Measurements from ENCODE around the gene CD320. TPM values are rescaled to one million over a fixed set of nuclear protein-coding genes. Genes with fewer than 3 reads are reported as not detected.
A peak's percentile ranks its signal among the peaks of the same experiment; 100 is the strongest.

CD320 gene
- 84.9 and 124 TPM in 2 replicates for total RNA-seq (2014; rRNA removed; shearing (Covaris generic))
- polyA plus RNA-seq (2016; fragmentation: Nextera tagmentation; extraction: Ambion mirVana): 87.0 and 90.0 TPM in 2 replicates
- long read RNA-seq, transcript CD320-201 (5 exons, 1,250 nt): major isoform, 168 of 189 reads
- long read RNA-seq, partial matches to known transcripts: 1 of 189 reads
- long read RNA-seq, other reads (novel, unspliced or antisense): 13 of 189 reads

- Mint-ChIP-seq H3K4me3 (peak within 1 kb of the TSS; percentile 90), H3K4me1 (peaks cover 13% of the 10 kb centered on the region), H3K27ac (peak within 1 kb of the TSS; percentile 92), H3K27me3 (ENCODE audit: insufficient read depth, low read depth, poor library complexity) (peaks cover 14% of the 10 kb centered on the region), H3K9me3 (no peaks in the 10 kb centered on the region), H3K36me3 (ENCODE audit: low read depth) (peaks cover 44% of the 10 kb centered on the region)
- Histone ChIP-seq H2AFZ (peak within 1 kb of the TSS; percentile 91), H3F3A (replicated peaks; ENCODE audit: low read depth) (peaks cover 14% of the 10 kb centered on the region), H3K27me3 (ENCODE audit: insufficient read depth) (no peaks in the 10 kb centered on the region), H3K36me3 (ENCODE audit: insufficient read depth) (no peaks in the 10 kb centered on the region; the same call in 1 of the 2 replicates), H3K79me2 (replicated peaks; ENCODE audit: insufficient read depth) (peaks cover 17% of the 10 kb centered on the region), H3K4me1 (ENCODE audit: insufficient read depth) (peaks cover 11% of the 10 kb centered on the region; the same call in 1 of the 2 replicates), H3K4me2 (peak within 1 kb of the TSS; percentile 74), H3K27ac (ENCODE audit: low read depth) (peak within 1 kb of the TSS; percentile 85), H4K20me1 (replicated peaks; ENCODE audit: insufficient read depth) (peaks cover 3% of the 10 kb centered on the region; the same call in 1 of the 2 replicates), H3K4me3 (peak within 1 kb of the TSS; percentile 91), H3K9me2 (ENCODE audit: insufficient read depth) (no peaks in the 10 kb centered on the region)
- ATAC-seq: peak; percentile 80
- peak; percentile 94 for DNase-seq (ENCODE audit: low spot score)
- no peak for TF ChIP-seq ZNF331 (CRISPR knock-in tag; IDR thresholded peaks at IDR 0.05; ENCODE audit: low read depth)
- TF ChIP-seq POLR2AphosphoS5 (IDR thresholded peaks at IDR 0.05; ENCODE audit: low read depth): peak; percentile 93
- no peak for TF ChIP-seq EZH2phosphoT487 (IDR thresholded peaks at IDR 0.05; ENCODE audit: unreplicated experiment)
- TF ChIP-seq CREB1 (CRISPR knock-in tag; IDR thresholded peaks at IDR 0.05; ENCODE audit: low read depth): peak; percentile 62
These were observed at the start of gene CD320 for GRCh38 chr19:8307965-8308866. CD320 (minus strand) TSS chr19:8308358; CDS start chr19:8308290, 68 bp downstream.

- no peaks in the 10 kb centered on the region; the same call in 2 of the 3 replicates for H3K9me3 Mint-ChIP-seq
- H3K36me3 Mint-ChIP-seq (ENCODE audit: low read depth): no peaks in the 10 kb centered on the region
- H3K27ac ChIP-seq (ENCODE audit: low read depth): no peak overlapping the region
- H3K79me2 ChIP-seq (replicated peaks; ENCODE audit: insufficient read depth): no peaks in the 10 kb centered on the region
- peaks cover 2% of the 10 kb centered on the region; the same call in 1 of the 2 replicates for H3K4me1 ChIP-seq (ENCODE audit: insufficient read depth)
- peaks cover 6% of the 10 kb centered on the region for H3K4me1 Mint-ChIP-seq
- peaks cover 4% of the 10 kb centered on the region for H3K27me3 Mint-ChIP-seq (ENCODE audit: insufficient read depth, low read depth, poor library complexity)
- no peaks in the 10 kb centered on the region for H3K9me2 ChIP-seq (ENCODE audit: insufficient read depth)
- no peak overlapping the region for H3K4me2 ChIP-seq
- DNase-seq (ENCODE audit: low spot score): no peak
- no peak overlapping the region for H3K4me3 ChIP-seq
- peaks cover 6% of the 10 kb centered on the region for H3K27me3 ChIP-seq (ENCODE audit: insufficient read depth)
- H3K4me3 Mint-ChIP-seq: no peak overlapping the region
- H2AFZ ChIP-seq: no peak overlapping the region
- no peak for ATAC-seq
- no peaks in the 10 kb centered on the region for H4K20me1 ChIP-seq (replicated peaks; ENCODE audit: insufficient read depth)
- H3K27ac Mint-ChIP-seq: no peak overlapping the region
- peaks cover 6% of the 10 kb centered on the region; the same call in 1 of the 2 replicates for H3F3A ChIP-seq (replicated peaks; ENCODE audit: low read depth)
- TF ChIP-seq EZH2phosphoT487 (IDR thresholded peaks at IDR 0.05; ENCODE audit: unreplicated experiment) (no peak), JUNB (IDR thresholded peaks at IDR 0.05; ENCODE audit: unreplicated experiment) (no peak), ZNF114 (CRISPR knock-in tag; IDR thresholded peaks at IDR 0.05) (no peak), REST (IDR thresholded peaks at IDR 0.05; ENCODE audit: unreplicated experiment) (no peak), POLR2AphosphoS5 (IDR thresholded peaks at IDR 0.05; ENCODE audit: low read depth) (no peak), ZNF462 (CRISPR knock-in tag; IDR thresholded peaks at IDR 0.05) (no peak)
- H3K36me3 ChIP-seq (ENCODE audit: insufficient read depth): no peaks in the 10 kb centered on the region
These were observed 48.9 kb upstream of the CD320 start for GRCh38 chr19:8357007-8357521.
